HG03025 (cell line): ENCODE results near the gene ARPP21.

ENCODE experiments used
- ATAC-seq: cut with Tn5 transposase; IDR thresholded peaks from one replicate; pipeline ENCODE4 v1.9.1; 2021; ENCODE audit warnings: mild to moderate bottlenecking, moderate library complexity; ENCODE audit not compliant: unreplicated experiment, low FRiP score

Gene ARPP21

GRCh38 chr3:35727179-35727578, 87.9 kb downstream of the ARPP21 start:
- ATAC-seq, result no peak

GRCh38 chr3:35733341-35733740, 94.0 kb downstream of the ARPP21 start:
- no peak for ATAC-seq

DNA sequence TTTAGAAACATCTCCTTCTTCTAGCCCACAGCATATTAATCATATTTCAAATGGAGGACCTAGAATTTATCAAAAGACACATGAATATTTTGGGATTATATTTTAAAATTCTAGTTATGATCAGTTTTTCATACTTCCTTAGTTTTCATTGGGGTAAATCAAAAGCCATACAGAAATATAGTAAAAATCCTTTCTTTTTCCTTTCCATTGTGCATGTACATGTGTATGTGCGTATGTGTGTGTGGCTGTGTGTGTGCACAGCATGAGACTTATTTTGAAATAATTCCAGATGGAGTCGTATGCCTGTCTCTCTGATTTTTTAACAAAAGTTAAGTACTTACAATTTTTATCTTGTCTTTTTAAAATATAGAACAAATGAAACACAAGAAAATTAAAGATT, 94.5 kb downstream of the ARPP21 start:
- ATAC-seq, result no peak

DNA sequence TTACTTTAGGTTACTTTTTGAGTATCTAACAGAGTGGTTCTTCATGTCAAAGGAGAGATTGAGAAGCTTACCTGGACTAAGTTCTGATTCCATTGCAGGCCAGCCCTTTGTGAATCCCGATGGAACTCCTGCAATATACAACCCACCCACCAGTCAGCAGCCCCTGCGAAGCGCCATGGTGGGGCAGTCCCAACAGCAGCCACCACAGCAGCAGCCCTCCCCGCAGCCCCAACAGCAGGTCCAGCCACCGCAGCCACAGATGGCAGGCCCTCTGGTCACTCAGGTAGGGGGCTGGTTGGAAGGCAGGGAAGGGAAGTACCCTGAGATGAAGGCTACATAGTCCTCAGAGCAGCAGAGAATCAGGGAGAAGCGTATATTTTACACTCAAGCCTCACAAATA, 97.8 kb downstream of the ARPP21 start:
- no peak for ATAC-seq

DNA sequence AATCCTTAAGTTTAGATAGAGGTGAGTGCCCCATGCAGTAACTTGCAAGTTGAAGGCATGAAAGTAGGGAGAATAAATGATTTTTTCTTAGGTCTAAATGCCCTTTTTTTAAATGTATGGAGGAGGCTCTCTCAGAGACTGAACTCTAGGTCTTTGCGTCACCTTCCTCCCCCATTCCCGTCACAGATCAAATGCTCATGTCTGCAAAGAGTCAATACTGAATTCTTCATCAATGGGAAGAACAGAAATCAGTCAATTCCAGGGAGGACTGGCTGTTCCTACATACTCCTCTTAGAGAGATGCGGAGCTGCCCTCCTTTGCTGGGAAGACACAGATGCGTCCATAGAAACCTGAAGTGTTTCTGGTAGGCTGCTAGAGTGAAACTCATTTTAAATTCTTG, 98.2 kb downstream of the ARPP21 start:
- no peak for ATAC-seq

GRCh38 chr3:35737934-35738706, 98.8 kb downstream of the ARPP21 start:
- ATAC-seq, result no peak

DNA sequence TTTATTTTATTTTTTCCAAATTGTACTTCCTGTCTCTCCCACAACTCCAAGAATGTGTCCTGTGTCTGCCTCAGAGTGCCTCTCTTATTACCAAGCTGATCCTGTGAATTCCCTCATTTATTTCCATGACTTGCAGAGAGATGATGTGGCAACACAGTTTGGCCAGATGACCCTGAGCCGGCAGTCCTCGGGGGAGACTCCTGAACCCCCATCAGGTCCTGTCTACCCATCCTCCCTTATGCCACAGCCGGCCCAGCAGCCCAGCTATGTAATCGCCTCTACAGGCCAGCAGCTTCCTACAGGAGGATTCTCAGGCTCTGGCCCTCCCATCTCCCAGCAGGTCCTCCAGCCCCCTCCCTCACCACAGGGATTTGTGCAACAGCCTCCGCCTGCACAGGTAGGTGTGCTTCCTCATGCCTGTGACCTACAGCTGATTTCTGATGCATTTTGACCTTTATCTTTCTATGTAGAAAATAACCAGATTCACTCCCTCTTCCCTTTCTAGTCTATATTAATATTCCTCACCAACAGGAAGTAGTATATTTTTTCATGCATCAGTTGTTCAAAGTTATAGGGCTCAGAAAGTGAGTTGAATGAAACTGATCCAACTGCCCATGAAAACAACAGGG, 100.0 kb downstream of the ARPP21 start:
- ATAC-seq, result no peak

- ATAC-seq, result no peak
Measured at GRCh38 chr3:35739964-35740527, 100.7 kb downstream of the ARPP21 start.

DNA sequence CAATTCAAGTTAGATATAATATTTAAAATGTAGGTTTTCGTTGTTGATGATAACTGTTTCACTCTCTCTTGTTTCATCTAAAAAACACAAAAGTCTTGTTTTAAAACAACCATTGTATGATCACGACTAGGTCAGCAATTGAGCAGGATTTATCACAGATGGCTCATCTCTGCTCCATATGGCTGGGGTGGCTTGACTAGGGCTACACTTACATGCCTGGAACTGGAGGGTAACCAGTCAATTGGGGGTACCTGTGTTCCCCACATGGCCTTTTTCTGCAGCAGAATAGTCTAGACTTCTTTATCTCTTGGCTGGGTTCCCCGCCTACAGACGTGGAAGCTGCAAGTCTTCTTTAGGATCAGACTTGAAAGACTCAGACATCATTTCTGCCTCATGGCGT, 103.9 kb downstream of the ARPP21 start:
- ATAC-seq, result no peak

GRCh38 chr3:35744419-35744818, 105.1 kb downstream of the ARPP21 start:
- ATAC-seq, result no peak

- no peak for ATAC-seq
Measured at GRCh38 chr3:35745351-35745750, 106.0 kb downstream of the ARPP21 start.

DNA sequence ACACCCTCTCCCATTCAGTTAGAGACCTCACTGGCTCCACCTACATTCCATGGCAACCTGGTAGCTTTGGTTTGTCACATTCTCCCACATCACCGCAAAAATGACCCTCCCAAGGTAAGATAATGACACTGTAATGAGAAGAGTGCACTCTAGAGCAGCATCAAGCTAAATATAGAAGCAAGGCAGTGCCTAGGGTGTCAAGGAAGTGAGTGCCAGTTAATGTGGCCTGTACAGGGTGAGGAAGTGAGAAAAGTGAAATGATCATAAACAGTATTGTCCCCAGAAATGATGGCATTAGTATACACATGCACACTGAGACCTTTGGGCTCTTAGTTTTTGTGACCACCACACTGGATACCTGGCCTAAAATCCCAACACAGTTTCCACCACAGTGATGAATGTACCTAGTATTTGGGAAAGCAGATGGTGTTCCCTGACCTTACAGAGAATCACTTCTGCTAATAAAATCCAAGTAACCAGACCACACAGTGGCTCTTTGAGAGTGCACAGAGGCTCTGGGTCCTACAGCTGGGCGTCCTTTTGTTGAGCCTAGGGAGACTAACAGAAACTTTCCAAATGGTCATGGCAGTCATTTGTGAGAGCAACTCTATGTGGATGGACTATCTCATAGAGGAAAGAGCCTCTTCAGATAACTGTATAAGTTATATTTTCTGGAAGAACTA, 106.6 kb downstream of the ARPP21 start:
- ATAC-seq, result no peak

GRCh38 chr3:35746492-35746891, 107.2 kb downstream of the ARPP21 start:
- no peak for ATAC-seq

- ATAC-seq, result no peak
Measured at GRCh38 chr3:35748144-35748543, 108.8 kb downstream of the ARPP21 start.

DNA sequence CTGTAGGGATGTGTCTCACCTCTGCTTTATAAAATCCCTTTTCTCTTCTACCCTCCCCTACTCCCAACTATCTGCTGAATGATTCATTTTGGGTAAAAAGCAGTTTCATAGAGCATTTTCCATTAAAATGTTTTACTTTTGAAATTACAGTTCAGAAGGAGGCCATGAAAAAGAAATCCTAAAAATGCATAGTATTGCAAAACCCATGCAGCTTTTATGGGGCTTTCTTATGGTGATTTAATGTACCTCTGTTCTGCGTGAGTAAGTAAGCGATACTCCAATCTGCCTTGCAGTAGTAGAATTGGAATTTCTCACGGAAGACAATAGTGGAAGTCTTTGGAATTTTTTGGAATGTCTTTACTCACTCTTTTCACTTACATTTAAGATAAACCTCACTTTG, 111.9 kb downstream of the ARPP21 start:
- no peak for ATAC-seq

- ATAC-seq, result no peak
Measured at GRCh38 chr3:35757991-35758757, 118.8 kb downstream of the ARPP21 start.

- no peak for ATAC-seq
Measured at GRCh38 chr3:35760146-35760545, 120.8 kb downstream of the ARPP21 start.

DNA sequence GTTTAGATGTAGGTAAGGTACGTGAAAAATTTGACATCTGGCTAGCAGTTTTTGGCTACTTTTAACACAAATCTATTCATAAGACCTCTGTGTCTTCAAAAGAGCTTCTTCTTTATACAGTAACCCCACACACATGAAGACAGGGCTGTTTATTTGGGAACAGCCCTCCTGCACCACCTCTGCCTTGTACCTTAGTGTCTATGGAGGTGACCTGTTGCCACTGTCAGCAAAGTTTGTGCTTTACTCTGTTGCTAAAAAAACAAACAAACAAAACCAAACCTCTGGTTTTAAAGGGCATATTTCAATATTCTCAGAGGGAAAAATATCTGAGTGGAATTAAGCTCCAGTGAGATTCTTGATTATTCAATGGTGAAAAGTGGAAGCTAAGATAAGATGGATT, 122.0 kb downstream of the ARPP21 start:
- no peak for ATAC-seq

- no peak for ATAC-seq
Measured at GRCh38 chr3:35772381-35773015, 133.2 kb downstream of the ARPP21 start.

GRCh38 chr3:35773417-35773816, 134.1 kb downstream of the ARPP21 start:
- no peak for ATAC-seq
